ENCODE results near the gene SLC51A.
"Not testable (repeated sequence)": the region's sequence is repeated elsewhere in the genome, so short reads cannot be mapped to it uniquely, and the experiment has no call there.

Gene SLC51A

DNA sequence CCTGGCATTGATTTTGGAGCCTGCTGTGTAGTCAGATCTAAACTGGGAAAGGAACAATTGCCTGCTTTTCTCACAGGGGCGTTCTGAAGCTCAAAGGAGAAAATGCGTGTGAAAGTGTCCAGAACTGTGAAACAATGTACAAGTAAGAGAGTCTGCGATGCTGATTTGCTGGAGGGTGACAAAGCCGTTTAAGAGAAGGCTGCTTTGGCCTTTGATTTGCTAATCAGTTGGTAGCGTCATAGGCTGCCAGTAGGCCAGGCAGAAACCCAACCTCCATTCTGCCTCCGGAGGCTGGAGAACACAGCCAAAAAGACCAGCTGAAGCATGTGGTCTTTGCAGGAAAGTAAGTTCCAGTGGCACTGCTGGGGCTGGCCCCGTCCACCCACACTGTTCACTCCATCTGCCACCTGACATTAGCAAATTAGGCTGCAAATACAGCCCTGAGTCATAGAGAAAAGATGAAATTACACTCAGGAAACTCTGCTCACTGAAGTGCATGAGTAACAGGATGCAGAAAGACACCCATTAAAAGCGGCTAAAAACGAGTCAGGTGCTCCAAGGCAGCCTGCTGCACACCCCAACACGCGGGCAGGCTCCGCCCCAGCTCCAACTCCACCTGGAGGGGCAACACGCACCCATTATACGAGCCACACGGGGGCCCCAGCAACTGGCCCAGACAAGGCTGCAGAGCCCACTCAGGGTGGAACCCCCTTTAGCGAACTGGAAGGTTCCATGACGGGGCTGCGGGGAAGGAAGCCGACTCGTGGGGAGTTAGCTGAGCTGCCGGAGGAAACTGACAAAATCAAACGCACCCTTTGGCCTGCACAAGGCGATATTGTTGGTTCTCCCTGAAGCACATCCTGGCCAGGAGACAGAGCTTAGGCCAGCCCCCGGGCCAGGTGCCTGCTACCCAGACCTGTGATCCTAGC, 36.7 kb upstream of the SLC51A start:
- Histone ChIP-seq H3K4me1 (ENCODE audit: control insufficient read depth, insufficient read depth, low read length, unreplicated experiment) (peaks cover 4% of the 10 kb centered on the region), H2AFZ (ENCODE audit: low read length, unreplicated experiment) (peak overlapping the region; percentile 33), H3K79me2 (ENCODE audit: control insufficient read depth, insufficient read depth, low read length, unreplicated experiment) (no peaks in the 10 kb centered on the region), H3K36me3 (ENCODE audit: insufficient read depth, low read length) (no peaks in the 10 kb centered on the region), H3K27me3 (ENCODE audit: insufficient read depth, low read length) (no peaks in the 10 kb centered on the region), H3K4me3 (ENCODE audit: low read depth, low read length) (no peak overlapping the region), H3K27ac (ENCODE audit: low read depth, low read length) (no peak overlapping the region)

DNA sequence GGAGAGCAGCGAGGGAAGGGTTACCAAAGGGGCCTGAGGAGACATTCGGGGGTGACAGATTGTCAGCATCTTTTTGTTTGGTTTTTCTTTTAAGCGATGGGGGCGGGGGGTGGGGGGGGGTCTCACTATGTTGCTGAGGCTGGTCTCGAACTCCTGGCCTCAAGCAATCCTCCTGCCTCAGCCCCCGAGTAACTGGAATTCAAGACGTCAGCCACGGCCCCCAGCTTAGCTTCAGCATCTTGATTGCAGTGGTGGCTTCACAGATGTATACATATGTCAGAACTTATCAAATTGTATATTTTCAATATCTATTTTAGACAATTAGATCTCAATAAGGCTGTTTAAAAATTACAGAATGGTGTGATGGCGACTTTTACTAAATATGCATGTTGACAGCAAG, 36.0 kb upstream of the SLC51A start:
- Histone ChIP-seq H2AFZ (ENCODE audit: low read length, unreplicated experiment) (no peak overlapping the region), H3K79me2 (ENCODE audit: control insufficient read depth, insufficient read depth, low read length, unreplicated experiment) (no peaks in the 10 kb centered on the region), H3K27ac (ENCODE audit: low read depth, low read length) (no peak overlapping the region), H3K4me3 (ENCODE audit: low read depth, low read length) (no peak overlapping the region), H3K4me1 (ENCODE audit: control insufficient read depth, insufficient read depth, low read length, unreplicated experiment) (peaks cover 4% of the 10 kb centered on the region), H3K36me3 (ENCODE audit: insufficient read depth, low read length) (no peaks in the 10 kb centered on the region), H3K27me3 (ENCODE audit: insufficient read depth, low read length) (no peaks in the 10 kb centered on the region)

DNA sequence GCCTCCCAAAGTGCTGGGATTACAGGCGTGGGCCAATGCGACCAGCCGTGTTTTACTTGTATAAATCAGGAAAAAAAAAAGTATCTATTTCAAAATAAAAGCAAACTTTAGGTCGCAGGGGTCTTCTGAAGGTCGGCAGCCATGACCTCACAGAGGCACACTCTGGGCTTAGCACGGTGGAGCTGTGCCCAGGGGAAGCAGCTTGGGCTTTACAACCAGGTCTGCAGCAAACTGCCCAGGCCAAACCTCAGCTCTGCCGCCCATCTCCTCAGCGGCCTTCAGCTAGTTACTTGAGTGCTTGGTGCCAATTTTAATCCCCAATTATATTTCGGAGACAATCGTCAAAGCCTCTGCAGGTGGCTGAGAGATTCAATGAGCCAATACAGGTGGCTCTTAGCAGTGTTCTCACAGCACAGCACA, 35.2 kb upstream of the SLC51A start:
- Histone ChIP-seq H3K36me3 (ENCODE audit: insufficient read depth, low read length) (no peaks in the 10 kb centered on the region), H3K27ac (ENCODE audit: low read depth, low read length) (no peak overlapping the region), H2AFZ (ENCODE audit: low read length, unreplicated experiment) (no peak overlapping the region)

DNA sequence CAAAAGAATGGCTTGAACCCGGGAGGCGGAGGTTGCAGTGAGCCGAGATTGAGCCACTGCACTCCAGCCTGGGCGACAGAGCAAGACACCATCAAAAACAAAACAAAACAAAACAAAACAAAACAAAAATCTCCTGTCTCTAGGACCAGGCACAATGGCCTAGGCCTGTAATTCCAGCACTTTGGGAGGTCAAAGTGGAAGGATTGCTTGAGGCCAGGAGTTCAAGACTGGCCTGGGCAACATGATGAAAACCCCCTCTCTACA, 32.2 kb upstream of the SLC51A start:
- H3K27ac ChIP-seq (ENCODE audit: low read depth, low read length); H3K4me1 ChIP-seq (ENCODE audit: control insufficient read depth, insufficient read depth, low read length, unreplicated experiment); H3K27me3 ChIP-seq (ENCODE audit: insufficient read depth, low read length); H3K36me3 ChIP-seq (ENCODE audit: insufficient read depth, low read length); H2AFZ ChIP-seq (ENCODE audit: low read length, unreplicated experiment); H3K4me3 ChIP-seq (ENCODE audit: low read depth, low read length); H3K79me2 ChIP-seq (ENCODE audit: control insufficient read depth, insufficient read depth, low read length, unreplicated experiment): not testable (repeated sequence)

More for the DNA sequence above, 35.2 kb upstream of the SLC51A start:
- peaks cover 4% of the 10 kb centered on the region for H3K4me1 ChIP-seq (ENCODE audit: control insufficient read depth, insufficient read depth, low read length, unreplicated experiment)
- H3K27me3 ChIP-seq (ENCODE audit: insufficient read depth, low read length): no peaks in the 10 kb centered on the region
- H3K79me2 ChIP-seq (ENCODE audit: control insufficient read depth, insufficient read depth, low read length, unreplicated experiment): no peaks in the 10 kb centered on the region
- no peak overlapping the region for H3K4me3 ChIP-seq (ENCODE audit: low read depth, low read length)

DNA sequence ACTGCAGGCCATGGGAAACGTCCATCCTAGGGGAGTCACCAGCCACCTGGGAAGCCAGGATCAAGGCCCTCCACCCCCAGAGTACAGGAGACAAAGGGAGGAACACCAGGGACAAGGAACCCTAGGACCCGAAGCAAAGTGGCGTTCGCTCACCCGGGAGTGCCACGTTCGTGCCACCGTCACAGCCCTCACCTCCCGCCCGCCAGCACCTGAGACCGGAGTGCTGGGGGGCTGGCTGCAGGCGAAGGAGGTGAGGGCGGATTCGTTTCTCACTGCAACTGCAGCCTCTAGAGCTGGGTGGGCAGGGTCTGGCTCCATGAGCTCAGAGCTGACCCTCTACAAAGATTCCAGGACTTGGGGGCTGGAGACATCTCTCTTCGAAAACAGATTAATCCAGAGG, 31.5 kb upstream of the SLC51A start:
- Histone ChIP-seq H2AFZ (ENCODE audit: low read length, unreplicated experiment) (no peak overlapping the region), H3K27me3 (ENCODE audit: insufficient read depth, low read length) (no peaks in the 10 kb centered on the region), H3K4me3 (ENCODE audit: low read depth, low read length) (no peak overlapping the region), H3K79me2 (ENCODE audit: control insufficient read depth, insufficient read depth, low read length, unreplicated experiment) (no peaks in the 10 kb centered on the region), H3K4me1 (ENCODE audit: control insufficient read depth, insufficient read depth, low read length, unreplicated experiment) (peaks cover 1% of the 10 kb centered on the region), H3K27ac (ENCODE audit: low read depth, low read length) (no peak overlapping the region), H3K36me3 (ENCODE audit: insufficient read depth, low read length) (no peaks in the 10 kb centered on the region)

DNA sequence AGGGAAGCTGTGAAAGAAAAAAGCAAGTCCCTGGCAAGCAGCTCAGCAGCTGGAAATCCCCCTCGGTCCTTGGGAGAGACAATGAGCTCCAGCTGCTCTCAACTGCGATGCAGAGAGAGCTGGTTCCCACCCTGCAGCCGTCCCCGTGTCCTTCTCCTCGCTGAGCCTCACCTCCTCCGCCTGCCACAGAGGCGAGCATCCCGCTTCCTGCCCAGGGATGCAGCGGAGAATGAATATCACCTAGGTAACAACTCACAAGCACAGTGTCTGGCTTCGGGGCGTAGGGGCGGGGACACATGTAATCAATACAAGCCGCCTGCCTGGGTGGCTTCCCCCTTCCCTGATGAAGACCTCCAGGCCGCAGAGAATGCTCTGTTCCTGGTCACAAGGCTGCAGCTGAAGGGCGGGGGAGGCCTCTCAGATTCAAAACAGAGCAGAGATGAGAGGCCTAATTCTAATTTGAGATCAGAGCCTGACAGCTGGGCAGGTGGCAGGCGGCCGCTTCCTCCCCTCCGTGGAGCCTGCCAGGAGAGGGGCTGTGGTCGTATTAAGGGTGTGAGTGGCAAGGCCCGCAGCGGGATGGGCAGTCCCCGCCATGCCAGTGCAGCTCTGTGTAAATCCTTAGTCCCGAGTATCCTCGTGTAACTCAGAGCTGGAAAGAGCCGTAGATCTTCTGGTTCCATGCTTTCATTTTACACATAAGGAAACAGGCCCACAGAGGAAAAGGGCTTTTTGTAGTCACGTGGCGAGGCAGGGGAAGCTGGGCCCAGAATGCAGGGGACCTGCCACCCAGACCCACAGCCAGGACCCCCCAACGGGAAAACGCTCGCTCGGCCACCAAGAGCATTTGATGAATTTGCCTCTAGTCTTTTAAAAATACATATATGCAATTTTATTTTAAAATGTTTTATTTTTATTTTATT, 29.4 kb upstream of the SLC51A start:
- no peak overlapping the region for H3K4me3 ChIP-seq (ENCODE audit: low read depth, low read length)
- H3K27me3 ChIP-seq (ENCODE audit: insufficient read depth, low read length): no peaks in the 10 kb centered on the region
- H3K79me2 ChIP-seq (ENCODE audit: control insufficient read depth, insufficient read depth, low read length, unreplicated experiment): no peaks in the 10 kb centered on the region
- H3K27ac ChIP-seq (ENCODE audit: low read depth, low read length): no peak overlapping the region
- H3K4me1 ChIP-seq (ENCODE audit: control insufficient read depth, insufficient read depth, low read length, unreplicated experiment): no peaks in the 10 kb centered on the region
- H2AFZ ChIP-seq (ENCODE audit: low read length, unreplicated experiment): peak overlapping the region; percentile 38
- no peaks in the 10 kb centered on the region for H3K36me3 ChIP-seq (ENCODE audit: insufficient read depth, low read length)

DNA sequence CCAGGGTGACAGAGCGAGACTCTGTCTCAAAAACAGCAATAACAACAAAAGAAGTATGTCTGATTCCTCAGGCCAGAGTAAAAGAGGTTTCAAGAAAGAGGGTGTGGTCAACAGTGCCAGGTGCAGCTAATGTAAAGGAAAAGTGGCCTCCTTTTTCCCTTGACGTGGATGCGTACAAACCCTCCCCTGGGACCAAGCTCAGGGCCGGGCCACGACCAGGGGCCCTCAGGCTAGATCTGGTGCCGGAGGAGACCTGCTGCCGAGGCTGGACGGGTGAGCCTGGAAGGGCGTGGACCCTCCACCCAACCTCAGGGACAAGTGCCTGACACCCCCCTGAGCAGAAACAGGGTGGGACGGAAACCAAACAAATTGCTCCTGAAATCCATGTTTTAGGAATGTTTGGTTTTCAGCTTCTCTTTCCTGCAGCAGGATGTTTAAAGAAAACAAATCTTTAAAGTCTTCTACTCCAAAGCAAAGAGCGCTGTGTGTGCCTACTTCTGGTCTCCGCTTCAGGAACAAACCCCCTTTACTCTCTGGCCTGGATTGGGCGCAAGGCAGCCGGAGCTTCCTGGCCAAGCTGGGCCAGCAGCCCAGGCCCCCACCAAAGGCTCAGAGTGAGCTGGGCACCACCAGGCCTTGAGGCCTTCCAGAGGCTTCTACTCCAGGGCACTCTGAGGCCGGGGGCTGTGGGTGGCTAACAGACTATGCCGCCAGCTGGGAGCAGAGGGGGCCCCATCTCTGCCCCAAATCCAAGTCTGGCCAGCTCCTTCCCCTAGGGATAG, 26.6 kb upstream of the SLC51A start:
- no peaks in the 10 kb centered on the region for H3K36me3 ChIP-seq (ENCODE audit: insufficient read depth, low read length)
- H3K4me1 ChIP-seq (ENCODE audit: control insufficient read depth, insufficient read depth, low read length, unreplicated experiment): no peaks in the 10 kb centered on the region
- H3K79me2 ChIP-seq (ENCODE audit: control insufficient read depth, insufficient read depth, low read length, unreplicated experiment): no peaks in the 10 kb centered on the region
- H3K4me3 ChIP-seq (ENCODE audit: low read depth, low read length): no peak overlapping the region
- H3K27me3 ChIP-seq (ENCODE audit: insufficient read depth, low read length): no peaks in the 10 kb centered on the region
- no peak overlapping the region for H2AFZ ChIP-seq (ENCODE audit: low read length, unreplicated experiment)
- H3K27ac ChIP-seq (ENCODE audit: low read depth, low read length): no peak overlapping the region

DNA sequence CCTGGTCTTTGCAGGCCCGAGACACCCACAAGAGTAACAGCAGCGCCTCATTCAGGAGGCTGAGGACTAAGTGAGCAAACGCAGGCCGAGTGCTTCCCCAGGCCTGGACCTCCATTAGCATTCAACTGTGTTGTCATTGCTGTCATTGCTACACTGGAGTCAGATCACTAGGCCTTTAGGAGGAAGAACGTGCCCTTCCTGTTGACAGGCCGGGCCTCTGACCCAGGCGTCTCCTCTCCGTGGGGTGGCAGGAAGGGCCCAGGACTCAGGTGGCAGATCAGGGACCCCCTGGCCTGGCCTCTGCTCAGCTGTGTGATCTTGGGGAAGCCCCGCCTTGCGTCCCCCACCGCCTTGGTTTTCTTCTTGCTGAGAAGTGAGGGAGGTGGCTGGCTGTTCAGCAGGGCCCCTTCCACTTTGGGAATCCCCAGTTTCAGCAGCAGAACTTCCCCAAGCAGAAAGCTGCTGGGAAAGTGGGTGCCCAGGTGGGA, 24.3 kb upstream of the SLC51A start:
- H3K4me1 ChIP-seq (ENCODE audit: control insufficient read depth, insufficient read depth, low read length, unreplicated experiment): no peaks in the 10 kb centered on the region
- H3K27ac ChIP-seq (ENCODE audit: low read depth, low read length): no peak overlapping the region
- no peaks in the 10 kb centered on the region for H3K36me3 ChIP-seq (ENCODE audit: insufficient read depth, low read length)
- no peaks in the 10 kb centered on the region for H3K79me2 ChIP-seq (ENCODE audit: control insufficient read depth, insufficient read depth, low read length, unreplicated experiment)
- no peak overlapping the region for H2AFZ ChIP-seq (ENCODE audit: low read length, unreplicated experiment)
- no peaks in the 10 kb centered on the region for H3K27me3 ChIP-seq (ENCODE audit: insufficient read depth, low read length)
- no peak overlapping the region for H3K4me3 ChIP-seq (ENCODE audit: low read depth, low read length)

DNA sequence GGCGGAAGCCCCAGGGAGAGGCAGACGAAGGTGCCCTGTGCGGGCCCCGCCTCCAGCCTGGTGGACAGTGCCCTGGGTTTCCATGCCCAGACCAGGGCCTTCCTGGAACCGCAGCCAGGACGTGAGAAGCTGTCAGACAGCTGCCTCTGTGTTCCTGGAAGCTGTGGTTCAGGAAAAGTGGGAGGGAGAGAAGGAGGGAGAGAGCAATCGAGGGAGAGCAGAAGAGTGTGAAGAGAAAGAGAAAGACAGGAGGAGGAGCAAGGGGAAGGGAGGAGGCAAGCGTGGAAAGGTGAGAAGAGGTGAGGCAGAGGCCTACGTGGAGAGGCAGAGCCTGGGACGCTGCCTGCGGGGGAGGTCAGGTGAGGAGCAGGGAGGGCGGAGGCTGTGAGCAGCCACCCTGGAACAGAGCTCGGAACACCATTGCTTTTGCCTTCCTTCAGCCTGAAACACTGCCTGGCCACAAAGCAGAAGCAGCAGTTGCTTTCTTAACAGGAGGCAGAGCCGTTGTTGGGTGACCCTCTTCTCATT, 23.7 kb upstream of the SLC51A start:
- Histone ChIP-seq H3K27me3 (ENCODE audit: insufficient read depth, low read length) (no peaks in the 10 kb centered on the region), H2AFZ (ENCODE audit: low read length, unreplicated experiment) (no peak overlapping the region), H3K79me2 (ENCODE audit: control insufficient read depth, insufficient read depth, low read length, unreplicated experiment) (no peaks in the 10 kb centered on the region), H3K4me3 (ENCODE audit: low read depth, low read length) (no peak overlapping the region), H3K4me1 (ENCODE audit: control insufficient read depth, insufficient read depth, low read length, unreplicated experiment) (no peaks in the 10 kb centered on the region), H3K27ac (ENCODE audit: low read depth, low read length) (no peak overlapping the region), H3K36me3 (ENCODE audit: insufficient read depth, low read length) (no peaks in the 10 kb centered on the region)

DNA sequence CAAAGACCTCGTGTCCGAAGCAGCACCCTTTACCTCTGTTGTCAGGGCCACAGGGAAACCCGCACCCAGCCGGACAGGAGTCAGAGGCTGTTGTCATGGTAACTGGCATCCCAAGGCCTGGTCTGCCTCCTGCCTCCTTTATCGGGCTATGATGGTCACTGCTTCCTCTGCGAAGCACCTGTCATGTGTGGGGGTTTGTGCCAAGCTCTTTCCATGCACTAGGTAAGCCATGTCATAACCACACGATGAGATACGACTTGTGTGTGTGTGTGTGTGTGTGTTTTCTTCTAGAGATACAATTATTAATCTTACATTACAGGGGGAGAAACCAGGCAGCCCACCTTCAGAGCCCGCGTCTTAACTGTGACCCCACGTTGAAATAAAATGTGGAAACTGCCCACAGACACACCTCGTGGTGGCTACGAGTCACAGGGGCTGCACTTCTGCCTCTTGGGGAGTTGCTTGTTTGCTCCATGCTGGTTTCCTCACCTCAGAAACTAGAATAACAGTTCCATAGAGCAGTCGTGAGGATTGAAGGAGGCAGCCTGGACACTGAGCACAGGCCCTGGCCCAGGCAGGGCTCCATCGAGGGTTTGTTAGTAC, 23.1 kb upstream of the SLC51A start:
- no peak overlapping the region for H2AFZ ChIP-seq (ENCODE audit: low read length, unreplicated experiment)
- H3K4me1 ChIP-seq (ENCODE audit: control insufficient read depth, insufficient read depth, low read length, unreplicated experiment): no peaks in the 10 kb centered on the region
- H3K36me3 ChIP-seq (ENCODE audit: insufficient read depth, low read length): no peaks in the 10 kb centered on the region
- H3K27me3 ChIP-seq (ENCODE audit: insufficient read depth, low read length): no peaks in the 10 kb centered on the region
- no peak overlapping the region for H3K27ac ChIP-seq (ENCODE audit: low read depth, low read length)
- H3K4me3 ChIP-seq (ENCODE audit: low read depth, low read length): no peak overlapping the region
- H3K79me2 ChIP-seq (ENCODE audit: control insufficient read depth, insufficient read depth, low read length, unreplicated experiment): no peaks in the 10 kb centered on the region

Measured in ACC112 (cell line).